ENCODE measurements around the gene NXT1. TPM values are rescaled to one million over a fixed set of nuclear protein-coding genes. Genes with fewer than 3 reads are reported as not detected.

Gene NXT1
- total RNA-seq, 2 donors from 2014 or later: 39.2 to 59.8 TPM

- no peaks in the 10 kb centered on the region for H3K9me3 ChIP-seq
- no peak overlapping the region for H3K27ac ChIP-seq
- intact Hi-C loops (cut with DNase I): no loop called here
- H3K27me3 ChIP-seq (replicated peaks; ENCODE audit: insufficient read depth): no peaks in the 10 kb centered on the region
- no peaks in the 10 kb centered on the region for H3K4me1 ChIP-seq (replicated peaks)
- no peak for TF ChIP-seq POLR2A (IDR thresholded peaks at IDR 0.05)
- TF ChIP-seq, protein P1, sequence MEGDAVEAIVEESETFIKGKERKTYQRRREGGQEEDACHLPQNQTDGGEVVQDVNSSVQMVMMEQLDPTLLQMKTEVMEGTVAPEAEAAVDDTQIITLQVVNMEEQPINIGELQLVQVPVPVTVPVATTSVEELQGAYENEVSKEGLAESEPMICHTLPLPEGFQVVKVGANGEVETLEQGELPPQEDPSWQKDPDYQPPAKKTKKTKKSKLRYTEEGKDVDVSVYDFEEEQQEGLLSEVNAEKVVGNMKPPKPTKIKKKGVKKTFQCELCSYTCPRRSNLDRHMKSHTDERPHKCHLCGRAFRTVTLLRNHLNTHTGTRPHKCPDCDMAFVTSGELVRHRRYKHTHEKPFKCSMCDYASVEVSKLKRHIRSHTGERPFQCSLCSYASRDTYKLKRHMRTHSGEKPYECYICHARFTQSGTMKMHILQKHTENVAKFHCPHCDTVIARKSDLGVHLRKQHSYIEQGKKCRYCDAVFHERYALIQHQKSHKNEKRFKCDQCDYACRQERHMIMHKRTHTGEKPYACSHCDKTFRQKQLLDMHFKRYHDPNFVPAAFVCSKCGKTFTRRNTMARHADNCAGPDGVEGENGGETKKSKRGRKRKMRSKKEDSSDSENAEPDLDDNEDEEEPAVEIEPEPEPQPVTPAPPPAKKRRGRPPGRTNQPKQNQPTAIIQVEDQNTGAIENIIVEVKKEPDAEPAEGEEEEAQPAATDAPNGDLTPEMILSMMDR (IDR thresholded peaks at IDR 0.05): no peak
- TF ChIP-seq POLR2AphosphoS5 (IDR thresholded peaks at IDR 0.05): no peak
- no peak overlapping the region for H3K4me3 ChIP-seq
- WGBS: 89% methylated on average over 5 of the region's 5 CpGs
- no peak for DNase-seq (ENCODE audit: low spot score)
- H3K36me3 ChIP-seq: no peaks in the 10 kb centered on the region
These were observed 19.7 kb downstream of the NXT1 start for GRCh38 chr20:23370274-23370673.

GRCh38 chr20:23370873-23371272 lies 20.3 kb downstream of the NXT1 start:
- no peak overlapping the region for H3K4me3 ChIP-seq
- intact Hi-C loops (cut with DNase I): no loop called here
- H3K36me3 ChIP-seq: no peaks in the 10 kb centered on the region
- no peaks in the 10 kb centered on the region for H3K27me3 ChIP-seq (replicated peaks; ENCODE audit: insufficient read depth)
- no peak for TF ChIP-seq POLR2A (IDR thresholded peaks at IDR 0.05)
- TF ChIP-seq, protein P1 (IDR thresholded peaks at IDR 0.05): no peak
- TF ChIP-seq POLR2AphosphoS5 (IDR thresholded peaks at IDR 0.05): no peak
- 94% methylated on average over 3 of the region's 3 CpGs for WGBS
- H3K9me3 ChIP-seq: no peaks in the 10 kb centered on the region
- DNase-seq (ENCODE audit: low spot score): no peak
- H3K27ac ChIP-seq: no peak overlapping the region
- no peaks in the 10 kb centered on the region for H3K4me1 ChIP-seq (replicated peaks)

DNA sequence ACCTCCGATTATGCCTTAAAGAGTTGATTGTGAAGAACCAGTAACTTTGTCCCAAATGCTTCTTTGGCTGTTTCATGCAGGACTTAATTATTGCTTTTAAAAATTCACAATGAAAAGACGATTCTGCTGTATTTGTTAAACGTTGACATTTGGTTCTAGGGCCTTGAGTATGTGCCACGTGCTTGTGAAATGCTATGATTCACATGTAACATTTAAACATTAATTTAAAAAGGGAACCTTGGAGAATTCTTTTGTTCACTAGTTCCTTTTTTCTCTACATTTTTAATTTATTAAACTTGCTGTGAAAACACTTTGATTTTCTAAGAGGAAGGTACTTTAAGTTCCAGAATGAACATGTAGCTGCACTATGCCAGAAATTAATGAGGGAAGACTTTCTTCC lies 20.9 kb downstream of the NXT1 start:
- Histone ChIP-seq H3K27ac (no peak overlapping the region), H3K27me3 (replicated peaks; ENCODE audit: insufficient read depth) (no peaks in the 10 kb centered on the region), H3K36me3 (no peaks in the 10 kb centered on the region), H3K4me3 (no peak overlapping the region), H3K9me3 (no peaks in the 10 kb centered on the region), H3K4me1 (replicated peaks) (no peaks in the 10 kb centered on the region)
- intact Hi-C loops (cut with DNase I): no loop called here
- TF ChIP-seq POLR2AphosphoS5 (IDR thresholded peaks at IDR 0.05) (no peak), POLR2A (IDR thresholded peaks at IDR 0.05) (no peak)
- TF ChIP-seq, protein P1 (IDR thresholded peaks at IDR 0.05): no peak
- no peak for DNase-seq (ENCODE audit: low spot score)
- WGBS: 59% methylated on average over 4 of the region's 4 CpGs

- no peak for DNase-seq (ENCODE audit: low spot score)
These were observed 23.9 kb downstream of the NXT1 start for GRCh38 chr20:23374441-23374840.

GRCh38 chr20:23375827-23376226 lies 25.2 kb downstream of the NXT1 start:
- Histone ChIP-seq H3K36me3 (no peaks in the 10 kb centered on the region), H3K27ac (no peak overlapping the region), H3K4me3 (no peak overlapping the region), H3K9me3 (no peaks in the 10 kb centered on the region), H3K27me3 (replicated peaks; ENCODE audit: insufficient read depth) (no peaks in the 10 kb centered on the region), H3K4me1 (replicated peaks) (no peaks in the 10 kb centered on the region)
- no peak for TF ChIP-seq POLR2A (IDR thresholded peaks at IDR 0.05)
- TF ChIP-seq, protein P1 (IDR thresholded peaks at IDR 0.05): no peak
- no peak for TF ChIP-seq POLR2AphosphoS5 (IDR thresholded peaks at IDR 0.05)
- WGBS: 96% methylated on average over 5 of the region's 5 CpGs
- no peak for DNase-seq (ENCODE audit: low spot score)
- intact Hi-C loops (cut with DNase I): no loop called here

More at GRCh38 chr20:23374441-23374840, 23.9 kb downstream of the NXT1 start:
- TF ChIP-seq POLR2A (IDR thresholded peaks at IDR 0.05): no peak
- TF ChIP-seq, protein P1 (IDR thresholded peaks at IDR 0.05): no peak
- intact Hi-C loops (cut with DNase I): no loop called here
- Histone ChIP-seq H3K9me3 (no peaks in the 10 kb centered on the region), H3K27me3 (replicated peaks; ENCODE audit: insufficient read depth) (no peaks in the 10 kb centered on the region), H3K4me1 (replicated peaks) (no peaks in the 10 kb centered on the region), H3K4me3 (no peak overlapping the region), H3K36me3 (no peaks in the 10 kb centered on the region), H3K27ac (no peak overlapping the region)
- WGBS: 80% methylated on average over 5 of the region's 5 CpGs
